GM12892 (cell line): ENCODE results near the gene GNAI3.

ENCODE experiments used
- POLR2A ChIP-seq: IDR thresholded peaks from 2 replicates; pipeline ENCODE4 v1.6.1; 2011; ENCODE audit warnings: low read depth, low read length, control low read depth
- POLR2AphosphoS5 ChIP-seq: IDR thresholded peaks from 2 replicates; pipeline ENCODE4 v1.6.1; 2011; ENCODE audit warnings: low read depth, low read length, control low read depth
- TAF1 ChIP-seq: IDR thresholded peaks from 2 replicates; pipeline ENCODE4 v1.6.1; 2011; ENCODE audit warnings: low read depth, mild to moderate bottlenecking, control low read depth, low read length, borderline replicate concordance

DNA sequence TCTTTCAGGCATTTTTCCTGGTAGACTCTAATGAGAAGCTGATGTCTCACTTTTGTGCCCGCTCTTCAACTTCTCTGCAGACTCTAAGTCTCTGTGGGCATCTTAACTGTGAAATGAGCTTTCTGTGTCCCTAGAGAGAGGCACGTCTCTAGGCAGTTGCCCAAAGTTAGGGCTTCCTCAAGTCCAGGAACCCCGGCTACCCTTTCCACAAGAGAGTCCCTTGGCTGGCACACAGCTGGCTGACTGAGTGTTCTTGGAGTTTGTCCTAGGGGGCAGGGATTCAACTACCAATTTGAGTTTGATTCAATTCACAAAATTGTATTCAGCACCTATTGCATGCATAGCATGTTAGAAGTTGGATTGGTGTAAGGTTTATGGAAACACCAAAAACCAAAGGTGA, 7.3 kb upstream of the GNAI3 start:
- TF ChIP-seq POLR2A (no peak), TAF1 (no peak), POLR2AphosphoS5 (no peak)
